ENCODE measurements around the gene UGT3A2.

Gene UGT3A2

DNA sequence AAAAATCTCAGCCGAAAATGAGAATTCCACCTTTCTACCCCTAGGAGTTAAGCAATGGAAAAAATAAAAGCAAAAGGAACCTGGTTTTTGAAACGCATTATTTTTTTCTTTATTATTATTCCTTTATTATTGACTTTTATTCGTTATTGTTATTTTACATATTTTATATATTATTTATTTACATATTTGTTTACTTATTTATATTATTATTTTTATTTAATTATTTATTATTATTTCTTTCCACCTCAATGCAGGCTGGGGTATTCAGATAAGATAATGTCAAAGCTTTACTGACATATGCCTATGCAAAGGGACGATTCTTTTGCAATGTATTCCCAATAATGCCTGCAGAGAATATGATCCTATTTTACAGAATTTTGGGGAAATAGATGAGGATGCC lies 16.7 kb downstream of the UGT3A2 start:
- peaks cover 8% of the 10 kb centered on the region for H3K9me3 Mint-ChIP-seq
- H3K27me3 Mint-ChIP-seq (ENCODE audit: low read depth, poor library complexity): peaks cover 6% of the 10 kb centered on the region
- no peaks in the 10 kb centered on the region for H3K36me3 Mint-ChIP-seq (ENCODE audit: low read depth)
- H3K4me3 Mint-ChIP-seq: no peak overlapping the region
- H3K4me1 Mint-ChIP-seq: no peaks in the 10 kb centered on the region
- H3K27ac Mint-ChIP-seq: no peak overlapping the region
- TF ChIP-seq CTCF (IDR thresholded peaks at IDR 0.05): no peak
- DNase-seq: no peak

GRCh38 chr5:36047384-36048160 lies 19.1 kb downstream of the UGT3A2 start:
- no peaks in the 10 kb centered on the region for H3K4me1 Mint-ChIP-seq
- H3K36me3 Mint-ChIP-seq (ENCODE audit: low read depth): no peaks in the 10 kb centered on the region
- H3K9me3 Mint-ChIP-seq: peaks cover 13% of the 10 kb centered on the region
- DNase-seq: no peak
- H3K4me3 Mint-ChIP-seq: no peak overlapping the region
- no peaks in the 10 kb centered on the region for H3K27me3 Mint-ChIP-seq (ENCODE audit: low read depth, poor library complexity)
- no peak overlapping the region for H3K27ac Mint-ChIP-seq
- no peak for TF ChIP-seq CTCF (IDR thresholded peaks at IDR 0.05)

DNA sequence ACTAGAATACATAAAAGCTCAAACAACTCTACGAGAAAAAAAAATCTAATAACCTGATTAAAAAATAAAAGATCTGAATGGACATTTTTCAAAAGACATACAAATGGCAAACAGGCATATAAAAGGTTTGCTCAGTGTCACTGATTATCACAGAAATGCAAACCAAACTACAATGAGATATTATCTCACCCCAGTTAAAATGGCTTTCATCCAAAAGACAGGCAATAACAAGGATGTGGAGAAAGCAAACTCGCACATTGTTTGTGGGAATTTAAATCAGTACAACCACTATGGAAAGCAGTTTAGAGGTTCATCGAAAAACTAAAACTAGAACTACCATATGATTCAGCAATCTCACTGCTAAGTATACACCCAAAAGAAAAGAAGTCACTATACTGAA lies 20.8 kb downstream of the UGT3A2 start:
- Mint-ChIP-seq H3K36me3 (ENCODE audit: low read depth) (no peaks in the 10 kb centered on the region), H3K9me3 (peaks cover 13% of the 10 kb centered on the region), H3K27ac (no peak overlapping the region), H3K4me3 (no peak overlapping the region), H3K27me3 (ENCODE audit: low read depth, poor library complexity) (no peaks in the 10 kb centered on the region), H3K4me1 (peaks cover 6% of the 10 kb centered on the region)
- no peak for DNase-seq
- no peak for TF ChIP-seq CTCF (IDR thresholded peaks at IDR 0.05)

DNA sequence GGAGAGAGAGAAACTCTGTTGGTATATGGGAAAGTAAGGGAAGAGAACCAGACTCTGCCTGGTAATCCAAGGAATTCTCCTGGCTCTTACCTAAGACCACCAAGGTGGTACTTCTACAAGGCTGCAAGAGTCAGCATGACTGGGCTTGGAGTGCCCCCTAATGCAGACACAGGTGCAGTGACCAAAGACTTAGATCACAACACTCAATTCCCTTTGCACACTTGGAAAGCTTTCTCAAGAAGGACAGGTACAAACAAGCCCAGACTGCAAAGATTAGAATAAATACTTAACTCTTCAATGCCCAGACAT lies 25.2 kb downstream of the UGT3A2 start:
- Mint-ChIP-seq H3K27ac (no peak overlapping the region), H3K9me3 (peaks cover 13% of the 10 kb centered on the region), H3K27me3 (ENCODE audit: low read depth, poor library complexity) (peaks cover 6% of the 10 kb centered on the region), H3K4me3 (no peak overlapping the region), H3K4me1 (peaks cover 13% of the 10 kb centered on the region), H3K36me3 (ENCODE audit: low read depth) (no peaks in the 10 kb centered on the region)
- no peak for DNase-seq
- no peak for TF ChIP-seq CTCF (IDR thresholded peaks at IDR 0.05)

DNA sequence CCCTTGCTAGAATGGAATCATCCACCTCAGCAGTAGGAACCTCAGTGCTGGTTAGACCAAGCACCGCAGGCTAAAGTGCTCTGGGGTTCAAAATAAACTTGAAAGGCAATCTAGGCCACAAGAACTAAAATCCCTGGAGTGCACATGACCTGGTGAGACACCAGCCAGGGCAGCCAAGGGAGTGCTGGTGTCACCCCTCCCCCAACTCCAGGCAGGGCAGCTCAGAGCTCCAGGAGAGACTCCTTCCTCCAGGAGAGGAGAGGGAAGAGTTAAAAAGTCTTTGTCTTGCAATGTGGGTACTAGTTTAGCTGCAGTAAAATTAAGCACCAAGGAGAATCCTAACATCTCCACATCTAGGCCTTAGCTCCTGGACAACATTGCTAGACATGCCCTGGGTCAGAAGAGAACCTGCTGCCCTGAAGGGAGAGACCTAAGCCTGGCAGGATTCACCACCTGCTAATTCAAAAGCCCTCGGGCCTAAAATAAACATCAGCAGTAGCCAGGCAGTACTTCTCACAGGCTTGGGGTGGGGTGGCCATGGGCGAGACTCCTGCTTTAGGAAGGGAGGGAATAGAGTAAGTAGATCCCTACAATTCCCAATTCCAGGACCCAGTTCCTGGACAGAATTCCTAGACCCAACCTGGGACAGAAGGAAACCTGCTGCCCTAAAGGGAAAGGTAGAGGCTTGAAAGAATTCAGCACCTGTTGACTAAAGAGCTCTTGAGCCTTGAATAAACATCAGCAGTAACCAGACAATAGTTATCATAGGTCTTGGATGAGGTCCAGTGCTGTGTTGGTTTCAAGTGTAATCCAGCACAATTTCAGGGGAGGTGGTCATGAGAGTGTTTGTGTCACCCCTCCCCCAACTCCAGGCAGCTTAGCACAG lies 25.8 kb downstream of the UGT3A2 start:
- Mint-ChIP-seq H3K4me3 (no peak overlapping the region), H3K4me1 (peaks cover 13% of the 10 kb centered on the region), H3K27ac (no peak overlapping the region), H3K27me3 (ENCODE audit: low read depth, poor library complexity) (peaks cover 6% of the 10 kb centered on the region), H3K36me3 (ENCODE audit: low read depth) (no peaks in the 10 kb centered on the region), H3K9me3 (peaks cover 13% of the 10 kb centered on the region)
- no peak for TF ChIP-seq CTCF (IDR thresholded peaks at IDR 0.05)
- DNase-seq: no peak

Data from nephron progenitor cell (in vitro differentiated cells).